Lower leg skin (tissue), 4 donors: ENCODE measurements around the gene RAD23B. TPM values are rescaled to one million over a fixed set of nuclear protein-coding genes. Genes with fewer than 3 reads are reported as not detected.

ENCODE experiments used
- DNase-seq, 2 donors: peaks; one replicate each; pipeline ENCODE4 v3.0.0-alpha.2; 2019; ENCODE audit warnings: low spot score in 2 of 2
- H3K4me3 ChIP-seq: fragments of 200-600 bp; sonication (generic); 2 replicates; pipeline ENCODE4 v1.5.1; 2017; ENCODE audit warnings: mild to moderate bottlenecking, low read depth; ENCODE audit not compliant: poor library complexity, severe bottlenecking
- CTCF ChIP-seq, 3 donors: fragments of 450-650 bp; IDR thresholded peaks; one replicate each; pipeline ENCODE4 v1.5.1; 2016; ENCODE audit warnings: antibody characterized with exemption in 3 of 3, mild to moderate bottlenecking in 3 of 3, moderate library complexity in 2 of 3
- POLR2A ChIP-seq, 2 donors: fragments of 450-650 bp; IDR thresholded peaks; one replicate each; pipeline ENCODE4 v1.6.1; 2016 to 2017; ENCODE audit warnings: antibody characterized with exemption in 2 of 2, mild to moderate bottlenecking in 1 of 2, moderate library complexity in 1 of 2
- WGBS, 2 donors: methylation state at CpG; one replicate each; pipeline ENCODE4 v1.1.5; 2018; 5-methylcytosine and 5-hydroxymethylcytosine counted together
- intact Hi-C: fragments of 100-400 bp; cut with DNase I; formaldehyde crosslinking; loops from one replicate; pipeline ENCODE4 v1.15.0; 2023; ENCODE audit warnings: low total_unique reads
- total RNA-seq, 4 donors: library from RNA; depleted of rRNA; stranded (reverse); fragments of >200 nt; gene quantifications; one replicate each; pipeline ENCODE4 v1.1.0, GENCODE V29; 2016

The RAD23B gene
- total RNA-seq, 4 donors from 2014 or later = 88.6 to 136 (median 114) TPM

DNA sequence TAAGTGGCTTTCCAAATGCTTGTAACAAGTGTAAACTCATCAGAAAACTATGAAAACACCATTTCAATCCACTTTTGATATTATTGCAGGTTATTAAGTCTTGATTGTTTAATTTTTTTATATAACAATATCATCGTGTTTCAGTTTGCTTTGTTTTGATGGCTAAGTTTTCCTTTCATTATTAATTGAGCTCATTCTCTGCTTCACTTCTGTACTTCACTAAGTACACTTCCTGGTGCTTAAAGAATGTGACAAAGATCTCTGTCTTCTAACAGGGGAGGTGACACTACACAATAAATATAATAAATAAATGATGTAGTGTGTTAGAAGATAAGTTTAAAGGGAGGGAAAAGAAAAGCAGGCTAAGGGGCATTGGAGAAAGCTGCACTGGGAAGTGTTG, 13.0 kb upstream of the RAD23B start:
- intact Hi-C loops = no loop called here
- 40 to 60% methylated on average over 1 of the region's 1 CpG for WGBS, 2 donors

DNA sequence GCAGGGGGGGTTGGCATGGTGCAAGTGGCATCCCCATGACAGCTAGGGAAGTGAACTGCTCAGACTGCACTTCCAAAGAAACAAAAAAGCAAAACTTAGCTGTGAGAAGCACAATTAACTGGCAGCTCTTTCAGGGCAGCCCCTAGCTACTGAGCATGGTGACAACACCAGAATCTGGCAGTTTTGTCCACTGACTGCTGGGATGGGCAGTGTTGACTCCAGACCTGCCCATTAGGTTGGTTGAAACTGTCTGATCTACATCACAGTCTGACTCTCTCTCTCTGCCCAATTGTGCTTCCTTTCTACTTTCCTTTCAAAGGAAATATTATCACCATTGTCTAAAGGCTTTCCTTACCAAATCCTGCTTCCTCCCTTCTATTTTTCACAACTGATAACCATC, 12.5 kb upstream of the RAD23B start:
- no peak for TF ChIP-seq CTCF (IDR thresholded peaks at IDR 0.05)
- no peak for TF ChIP-seq POLR2A (IDR thresholded peaks at IDR 0.05)
- DNase-seq = no peak
- no peak overlapping the region for H3K4me3 ChIP-seq
- intact Hi-C loops = no loop called here

More for the DNA sequence above, 13.0 kb upstream of the RAD23B start:
- no peak for TF ChIP-seq POLR2A (IDR thresholded peaks at IDR 0.05)
- no peak for TF ChIP-seq CTCF (IDR thresholded peaks at IDR 0.05)
- no peak for DNase-seq
- H3K4me3 ChIP-seq = no peak overlapping the region

- no peak overlapping the region for H3K4me3 ChIP-seq
- WGBS, 2 donors = 76 to 89% methylated on average over 4 of the region's 4 CpGs
- TF ChIP-seq CTCF (IDR thresholded peaks at IDR 0.05) (no peak), POLR2A (IDR thresholded peaks at IDR 0.05) (no peak)
- no peak for DNase-seq
- intact Hi-C loops = no loop called here
These were observed 9.4 kb upstream of the RAD23B start for GRCh38 chr9:107273634-107274033.

DNA sequence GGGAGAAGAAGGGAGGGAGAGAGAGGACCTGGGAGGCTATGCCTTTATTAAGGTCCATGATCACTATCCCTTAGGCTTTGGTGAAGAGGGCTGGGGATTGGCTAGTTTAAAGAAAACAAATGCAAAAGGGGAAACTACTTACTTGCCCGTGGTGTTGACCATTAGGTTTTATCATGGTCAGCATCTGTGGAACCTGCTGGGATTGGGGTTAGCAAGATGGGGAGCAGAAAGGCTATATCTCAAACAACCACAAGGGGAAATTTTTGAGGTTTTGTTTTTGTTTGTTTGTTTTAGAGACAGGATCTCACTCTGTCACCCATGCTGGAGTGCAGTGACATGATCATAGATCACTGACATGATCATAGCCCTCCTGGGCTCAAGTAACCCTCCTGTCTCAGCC, 9.0 kb upstream of the RAD23B start:
- 75 to 87% methylated on average over 1 of the region's 1 CpG for WGBS, 2 donors
- no peak for DNase-seq
- no peak for TF ChIP-seq CTCF (IDR thresholded peaks at IDR 0.05)
- no peak overlapping the region for H3K4me3 ChIP-seq
- intact Hi-C loops = no loop called here

- peak in 1 of 2 donors; percentile 50 for DNase-seq
- no peak overlapping the region for H3K4me3 ChIP-seq
- WGBS, 2 donors = 19 to 27% methylated on average over 4 of the region's 4 CpGs
- intact Hi-C loops = no loop called here
- TF ChIP-seq POLR2A (IDR thresholded peaks at IDR 0.05) = no peak
- TF ChIP-seq CTCF (IDR thresholded peaks at IDR 0.05) = no peak
These were observed 8.1 kb upstream of the RAD23B start for GRCh38 chr9:107274953-107275422.

- 85 to 92% methylated on average over 2 of the region's 2 CpGs for WGBS, 2 donors
- intact Hi-C loops = no loop called here
- no peak for DNase-seq
- no peak overlapping the region for H3K4me3 ChIP-seq
- TF ChIP-seq CTCF (IDR thresholded peaks at IDR 0.05) = no peak
- no peak for TF ChIP-seq POLR2A (IDR thresholded peaks at IDR 0.05)
These were observed 7.5 kb upstream of the RAD23B start for GRCh38 chr9:107275530-107275929.
